ENCODE measurements around the gene PHF21A.

The PHF21A gene

GRCh38 chr11:45932217-45932616 lies 189.0 kb downstream of the PHF21A start:
- DNase-seq, result no peak
- in situ Hi-C loops (cut with HindIII; ENCODE audit: low pct_ligation_motif_present, low pct_unique_long_range_greater_than_20kb, low sequenced_read_pairs), result no loop called here

GRCh38 chr11:45931739-45932138 lies 189.5 kb downstream of the PHF21A start:
- DNase-seq, result no peak
- in situ Hi-C loops (cut with HindIII; ENCODE audit: low pct_ligation_motif_present, low pct_unique_long_range_greater_than_20kb, low sequenced_read_pairs), result no loop called here

- in situ Hi-C loops (cut with HindIII; ENCODE audit: low pct_ligation_motif_present, low pct_unique_long_range_greater_than_20kb, low sequenced_read_pairs), result no loop called here
- DNase-seq, result no peak
These were observed 190.2 kb downstream of the PHF21A start for GRCh38 chr11:45930951-45931570.

- no peak for DNase-seq
These were observed 191.0 kb downstream of the PHF21A start for GRCh38 chr11:45930031-45930794.

GRCh38 chr11:45929486-45930030 lies 191.7 kb downstream of the PHF21A start:
- in situ Hi-C loops (cut with HindIII; ENCODE audit: low pct_ligation_motif_present, low pct_unique_long_range_greater_than_20kb, low sequenced_read_pairs), result no loop called here
- DNase-seq, result no peak

More at GRCh38 chr11:45930031-45930794, 191.0 kb downstream of the PHF21A start:
- in situ Hi-C loops (cut with HindIII; ENCODE audit: low pct_ligation_motif_present, low pct_unique_long_range_greater_than_20kb, low sequenced_read_pairs), result no loop called here

- DNase-seq, result no peak
- in situ Hi-C loops (cut with HindIII; ENCODE audit: low pct_ligation_motif_present, low pct_unique_long_range_greater_than_20kb, low sequenced_read_pairs), result no loop called here
These were observed 192.6 kb downstream of the PHF21A start for GRCh38 chr11:45928535-45929215.

GRCh38 chr11:45927684-45928413 lies 193.4 kb downstream of the PHF21A start:
- in situ Hi-C loops (cut with HindIII; ENCODE audit: low pct_ligation_motif_present, low pct_unique_long_range_greater_than_20kb, low sequenced_read_pairs), result no loop called here
- no peak for DNase-seq

- no peak for DNase-seq
- in situ Hi-C loops (cut with HindIII; ENCODE audit: low pct_ligation_motif_present, low pct_unique_long_range_greater_than_20kb, low sequenced_read_pairs), result no loop called here
These were observed 193.9 kb downstream of the PHF21A start for GRCh38 chr11:45927332-45927683.

GRCh38 chr11:45926536-45927331 lies 194.5 kb downstream of the PHF21A start:
- DNase-seq, result no peak

GRCh38 chr11:45926001-45926401 lies 195.3 kb downstream of the PHF21A start:
- in situ Hi-C loops (cut with HindIII; ENCODE audit: low pct_ligation_motif_present, low pct_unique_long_range_greater_than_20kb, low sequenced_read_pairs), result no loop called here

More at GRCh38 chr11:45926536-45927331, 194.5 kb downstream of the PHF21A start:
- in situ Hi-C loops (cut with HindIII; ENCODE audit: low pct_ligation_motif_present, low pct_unique_long_range_greater_than_20kb, low sequenced_read_pairs), result no loop called here

GRCh38 chr11:45925550-45925949 lies 195.7 kb downstream of the PHF21A start:
- no peak for DNase-seq
- in situ Hi-C loops (cut with HindIII; ENCODE audit: low pct_ligation_motif_present, low pct_unique_long_range_greater_than_20kb, low sequenced_read_pairs), result no loop called here

More at GRCh38 chr11:45926001-45926401, 195.3 kb downstream of the PHF21A start:
- no peak for DNase-seq

GRCh38 chr11:45924927-45925326 lies 196.3 kb downstream of the PHF21A start:
- no peak for DNase-seq
- in situ Hi-C loops (cut with HindIII; ENCODE audit: low pct_ligation_motif_present, low pct_unique_long_range_greater_than_20kb, low sequenced_read_pairs), result no loop called here

- in situ Hi-C loops (cut with HindIII; ENCODE audit: low pct_ligation_motif_present, low pct_unique_long_range_greater_than_20kb, low sequenced_read_pairs), result no loop called here
- no peak for DNase-seq
These were observed 197.0 kb downstream of the PHF21A start for GRCh38 chr11:45924036-45924915.

- in situ Hi-C loops (cut with HindIII; ENCODE audit: low pct_ligation_motif_present, low pct_unique_long_range_greater_than_20kb, low sequenced_read_pairs), result no loop called here
- no peak for DNase-seq
These were observed 198.7 kb downstream of the PHF21A start, which contains the start of gene LARGE2 for GRCh38 chr11:45922425-45923082. Gene LARGE2, plus strand, starts transcription at chr11:45922656. Its CDS starts 227 bp downstream, at chr11:45922883.

GRCh38 chr11:45921561-45922424 lies 199.5 kb downstream of the PHF21A start:
- in situ Hi-C loops (cut with HindIII; ENCODE audit: low pct_ligation_motif_present, low pct_unique_long_range_greater_than_20kb, low sequenced_read_pairs), result no loop called here
- no peak for DNase-seq
